GM23248 (cell line): ENCODE data around the gene ULBP2.
"Not testable (repeated sequence)": the region's sequence is repeated elsewhere in the genome, so short reads cannot be mapped to it uniquely, and the experiment has no call there.

Source experiments
- EZH2 ChIP-seq: fragments of 200-600 bp; sonication (generic); IDR thresholded peaks from 2 replicates; pipeline ENCODE4 v1.6.1; 2018; ENCODE audit warnings: antibody characterized with exemption, mild to moderate bottlenecking; ENCODE audit not compliant: insufficient read depth, poor library complexity, severe bottlenecking
- EZH2phosphoT487 ChIP-seq: fragments of 200-600 bp; sonication (generic); IDR thresholded peaks from 2 replicates; pipeline ENCODE4 v1.6.1; 2018; ENCODE audit warnings: antibody characterized with exemption, moderate library complexity, mild to moderate bottlenecking, low read depth; ENCODE audit not compliant: insufficient read depth

- not testable (repeated sequence) for TF ChIP-seq EZH2phosphoT487
- TF ChIP-seq EZH2: peak; percentile 70
These were observed 13.3 kb downstream of the ULBP2 start for GRCh38 chr6:149954984-149955653.
